Natural killer cell (primary cell): ENCODE results near the gene DLX4. TPM values are rescaled to one million over a fixed set of nuclear protein-coding genes. Genes with fewer than 3 reads are reported as not detected.

Experiments used
- ATAC-seq, 3 donors: fragments of 150-1000 bp in 2 of 3; fragments of 200-7000 bp in 1 of 3; cut with Tn5 transposase; 1 replicate in 1 of 3; 2 replicates in 2 of 3; pipeline ENCODE4 v1.10.0; 2021; ENCODE audit warnings: mild to moderate bottlenecking in 2 of 3, moderate library complexity in 2 of 3
- DNase-seq, 2 donors: peaks; one replicate each; pipeline versions ENCODE4 v3.0.0 to v3.0.0-alpha.2; 2013 to 2021; ENCODE audit warnings: mixed read lengths in 1 of 2
- H3K27ac ChIP-seq: one replicate; pipeline ENCODE4 v1.5.1; 2013; ENCODE audit warnings: mild to moderate bottlenecking, low read length
- H3K27me3 ChIP-seq: one replicate; pipeline ENCODE4 v1.6.1; 2013; ENCODE audit warnings: low read length; ENCODE audit not compliant: control insufficient read depth, insufficient read depth
- H3K36me3 ChIP-seq: one replicate; pipeline ENCODE4 v1.6.1; 2013; ENCODE audit warnings: low read length; ENCODE audit not compliant: control insufficient read depth, insufficient read depth
- H3K4me1 ChIP-seq: one replicate; pipeline ENCODE4 v1.6.1; 2013; ENCODE audit warnings: low read length; ENCODE audit not compliant: control insufficient read depth, insufficient read depth
- H3K4me3 ChIP-seq: one replicate; pipeline ENCODE4 v1.5.1; 2013; ENCODE audit warnings: low read length
- H3K9me3 ChIP-seq: one replicate; pipeline ENCODE4 v1.6.1; 2013; ENCODE audit warnings: low read length; ENCODE audit not compliant: control insufficient read depth, insufficient read depth
- H3K27ac Mint-ChIP-seq, 2 donors: one replicate each; pipeline ENCODE4 v1.8.0; 2022; ENCODE audit warnings: mild to moderate bottlenecking in 2 of 2, mixed read lengths in 2 of 2, moderate library complexity in 1 of 2
- H3K27me3 Mint-ChIP-seq, 2 donors: one replicate each; pipeline ENCODE4 v1.8.0; 2022; ENCODE audit warnings: low read depth in 2 of 2, mixed read lengths in 2 of 2
- H3K36me3 Mint-ChIP-seq: one replicate; pipeline ENCODE4 v1.8.0; 2022; ENCODE audit warnings: mixed read lengths
- H3K4me1 Mint-ChIP-seq, 2 donors: one replicate each; pipeline ENCODE4 v1.8.0; 2022; ENCODE audit warnings: mixed read lengths in 2 of 2
- H3K4me3 Mint-ChIP-seq: one replicate; pipeline ENCODE4 v1.8.0; 2022; ENCODE audit warnings: mild to moderate bottlenecking, moderate library complexity, mixed read lengths
- H3K9me3 Mint-ChIP-seq, 2 donors: one replicate each; pipeline ENCODE4 v1.8.0; 2022; ENCODE audit warnings: mixed read lengths in 2 of 2
- CTCF ChIP-seq: fragments of 200-600 bp; IDR thresholded peaks from one replicate; pipeline ENCODE4 v1.8.0; 2022; ENCODE audit warnings: antibody characterized with exemption
- WGBS: methylation state at CpG from one replicate; pipeline ENCODE4 v1.1.7; 2013; ENCODE audit warnings: missing lambda C conversion rate; ENCODE audit not compliant: insufficient coverage; 5-methylcytosine and 5-hydroxymethylcytosine counted together
- intact Hi-C: fragments of 100-400 bp; cut with micrococcal nuclease; formaldehyde crosslinking; loops from one replicate; pipeline ENCODE4 v1.14.2; 2022
- total RNA-seq, 4 donors: library from RNA; stranded (reverse); fragments of 120-200 nt in 1 of 4; gene quantifications; one replicate each; pipeline versions ENCODE4 v1.2.3 to v1.2.4, GENCODE V29; 2013 to 2022

DLX4 gene
- total RNA-seq, 3 donors from 2014 or later (not counting 1 experiment from before 2014, with no cell fraction given): 0.35 to 1.1 TPM; not detected in 1

GRCh38 chr17:49972486-49973270 lies 3.7 kb downstream of the DLX4 start:
- Mint-ChIP-seq H3K36me3 (no peaks in the 10 kb centered on the region), H3K27ac (no peak overlapping the region), H3K9me3 (no peaks in the 10 kb centered on the region), H3K4me1 (peaks cover 17 to 49% of the 10 kb centered on the region in 2 donors), H3K27me3 (peaks cover 37 to 73% of the 10 kb centered on the region in 2 donors), H3K4me3 (no peak overlapping the region)
- H3K9me3 ChIP-seq: no peaks in the 10 kb centered on the region
- H3K4me3 ChIP-seq: no peak overlapping the region
- no peaks in the 10 kb centered on the region for H3K36me3 ChIP-seq
- no peak overlapping the region for H3K27ac ChIP-seq
- whole genome bisulfite sequencing: 8% methylated on average over 57 of the region's 57 CpGs
- TF ChIP-seq CTCF: no peak
- DNase-seq (no peak), ATAC-seq (no peak)
- H3K27me3 ChIP-seq: peaks cover 63% of the 10 kb centered on the region
- intact Hi-C loops: no loop called here
- peaks cover 40% of the 10 kb centered on the region for H3K4me1 ChIP-seq

GRCh38 chr17:49973271-49973615 lies 4.3 kb downstream of the DLX4 start:
- H3K4me3 ChIP-seq: no peak overlapping the region
- H3K4me1 Mint-ChIP-seq: peaks cover 15 to 44% of the 10 kb centered on the region in 2 donors
- ATAC-seq (no peak), DNase-seq (no peak)
- H3K4me3 Mint-ChIP-seq: no peak overlapping the region
- H3K4me1 ChIP-seq: peaks cover 37% of the 10 kb centered on the region
- no peak overlapping the region for H3K27ac Mint-ChIP-seq
- no peak overlapping the region for H3K27ac ChIP-seq
- intact Hi-C loops: no loop called here
- peaks cover 59% of the 10 kb centered on the region for H3K27me3 ChIP-seq
- H3K9me3 ChIP-seq: no peaks in the 10 kb centered on the region
- H3K36me3 Mint-ChIP-seq: no peaks in the 10 kb centered on the region
- H3K27me3 Mint-ChIP-seq: peaks cover 34 to 75% of the 10 kb centered on the region in 2 donors
- no peak for TF ChIP-seq CTCF
- 24% methylated on average over 2 of the region's 2 CpGs for WGBS
- no peaks in the 10 kb centered on the region for H3K9me3 Mint-ChIP-seq
- H3K36me3 ChIP-seq: no peaks in the 10 kb centered on the region

GRCh38 chr17:49975531-49975930 lies 6.5 kb downstream of the DLX4 start:
- Mint-ChIP-seq H3K4me3 (no peak overlapping the region), H3K4me1 (peaks cover 10 to 24% of the 10 kb centered on the region in 2 donors), H3K36me3 (no peaks in the 10 kb centered on the region), H3K27me3 (peaks cover 43 to 64% of the 10 kb centered on the region in 2 donors), H3K9me3 (no peaks in the 10 kb centered on the region), H3K27ac (no peak overlapping the region)
- no peak for DNase-seq
- Histone ChIP-seq H3K4me1 (peaks cover 18% of the 10 kb centered on the region), H3K36me3 (no peaks in the 10 kb centered on the region), H3K27ac (no peak overlapping the region), H3K27me3 (peaks cover 46% of the 10 kb centered on the region), H3K9me3 (no peaks in the 10 kb centered on the region), H3K4me3 (no peak overlapping the region)
- WGBS: 84% methylated on average over 7 of the region's 7 CpGs
- ATAC-seq: no peak
- TF ChIP-seq CTCF: no peak
- intact Hi-C loops: no loop called here
